Tibial nerve (tissue), 4 donors: ENCODE data around the gene SMAD2. TPM values are rescaled to one million over a fixed set of nuclear protein-coding genes. Genes with fewer than 3 reads are reported as not detected.

Experiments used
- DNase-seq, 2 donors: peaks; one replicate each; pipeline ENCODE4 v3.0.0-alpha.2; 2019; ENCODE audit warnings: low spot score in 2 of 2
- H3K27ac ChIP-seq, 4 donors: fragments of 200-600 bp; sonication (generic) in 3 of 4; one replicate each; pipeline ENCODE4 v1.5.1; 2017 to 2019; ENCODE audit warnings: mild to moderate bottlenecking in 1 of 4
- H3K27me3 ChIP-seq, 2 donors: fragments of 200-600 bp; sonication (generic) in 1 of 2; one replicate each; pipeline versions ENCODE4 v1.5.1 to v1.6.0; 2017 to 2019
- H3K36me3 ChIP-seq, 3 donors: fragments of 200-600 bp; sonication (generic); one replicate each; pipeline ENCODE4 v1.5.1; 2018 to 2019
- H3K4me1 ChIP-seq, 4 donors: fragments of 200-600 bp; sonication (generic) in 3 of 4; one replicate each; pipeline ENCODE4 v1.5.1; 2017 to 2019
- H3K4me3 ChIP-seq, 4 donors: fragments of 200-600 bp; sonication (generic) in 3 of 4; one replicate each; pipeline ENCODE4 v1.5.1; 2017 to 2019; ENCODE audit warnings: mild to moderate bottlenecking in 1 of 4, moderate library complexity in 1 of 4
- H3K9me3 ChIP-seq, 4 donors: fragments of 200-600 bp; sonication (generic) in 3 of 4; one replicate each; pipeline ENCODE4 v1.5.1; 2017 to 2019
- EP300 ChIP-seq, 2 donors: sonication (generic); formaldehyde crosslinking; IDR thresholded peaks; one replicate each; pipeline ENCODE4 v1.6.1; 2017; ENCODE audit warnings: antibody characterized with exemption in 2 of 2, mild to moderate bottlenecking in 1 of 2
- POLR2A ChIP-seq, 2 donors: fragments of 450-650 bp; IDR thresholded peaks; one replicate each; pipeline ENCODE4 v1.6.1; 2017; ENCODE audit warnings: antibody characterized with exemption in 2 of 2, mild to moderate bottlenecking in 2 of 2, moderate library complexity in 2 of 2
- WGBS, 2 donors: methylation state at CpG; one replicate each; pipeline ENCODE4 v1.1.5; 2018; 5-methylcytosine and 5-hydroxymethylcytosine counted together
- total RNA-seq, 4 donors: library from RNA; depleted of rRNA; stranded (reverse); fragments of >200 nt; gene quantifications; one replicate each; pipeline ENCODE4 v1.1.0, GENCODE V29; 2016
- TF ChIP-seq, protein P1 (sequence below), 5 experiments: fragments of 200-600 bp in 3 of 5; fragments of 450-650 bp in 2 of 5; sonication (generic) in 3 of 5; IDR thresholded peaks; one replicate each; pipeline ENCODE4 v1.5.1; 2016 to 2019; ENCODE audit warnings: antibody characterized with exemption in 5 of 5, mild to moderate bottlenecking in 3 of 5, moderate library complexity in 2 of 5

Gene SMAD2
- total RNA-seq, 4 donors from 2014 or later, result 34.8 to 54.5 (median 45.5) TPM

DNA sequence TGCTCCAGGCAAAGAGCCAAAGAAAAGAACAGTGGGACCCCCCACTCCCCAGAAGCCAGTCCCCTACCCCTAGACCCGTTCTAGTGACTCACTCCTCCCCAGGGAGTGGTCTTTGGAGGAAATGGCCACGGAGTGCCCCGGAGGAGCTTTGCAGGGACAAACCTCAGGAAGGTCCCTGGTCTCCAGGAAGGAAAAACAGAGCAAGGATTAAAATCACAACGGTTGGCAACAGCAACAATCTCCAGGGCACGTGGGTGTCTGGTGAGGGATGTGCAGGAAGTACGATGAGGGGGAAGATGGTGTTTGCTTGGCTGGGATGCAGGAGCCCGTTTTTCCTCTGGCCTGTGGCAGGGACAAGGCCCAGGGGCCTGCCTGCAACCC is 135.0 kb downstream of the SMAD2 start:
- H3K27me3 ChIP-seq, result no peaks in the 10 kb centered on the region
- H3K36me3 ChIP-seq, result no peaks in the 10 kb centered on the region
- 30 to 35% methylated on average over 7 of the region's 7 CpGs for WGBS, 2 donors
- H3K4me3 ChIP-seq, result no peak overlapping the region
- DNase-seq, result no peak
- H3K4me1 ChIP-seq, result peaks cover 0 to 11% (median 0%) of the 10 kb centered on the region in 4 donors
- H3K9me3 ChIP-seq, result no peaks in the 10 kb centered on the region
- TF ChIP-seq POLR2A (IDR thresholded peaks at IDR 0.05), result no peak
- TF ChIP-seq, protein P1, sequence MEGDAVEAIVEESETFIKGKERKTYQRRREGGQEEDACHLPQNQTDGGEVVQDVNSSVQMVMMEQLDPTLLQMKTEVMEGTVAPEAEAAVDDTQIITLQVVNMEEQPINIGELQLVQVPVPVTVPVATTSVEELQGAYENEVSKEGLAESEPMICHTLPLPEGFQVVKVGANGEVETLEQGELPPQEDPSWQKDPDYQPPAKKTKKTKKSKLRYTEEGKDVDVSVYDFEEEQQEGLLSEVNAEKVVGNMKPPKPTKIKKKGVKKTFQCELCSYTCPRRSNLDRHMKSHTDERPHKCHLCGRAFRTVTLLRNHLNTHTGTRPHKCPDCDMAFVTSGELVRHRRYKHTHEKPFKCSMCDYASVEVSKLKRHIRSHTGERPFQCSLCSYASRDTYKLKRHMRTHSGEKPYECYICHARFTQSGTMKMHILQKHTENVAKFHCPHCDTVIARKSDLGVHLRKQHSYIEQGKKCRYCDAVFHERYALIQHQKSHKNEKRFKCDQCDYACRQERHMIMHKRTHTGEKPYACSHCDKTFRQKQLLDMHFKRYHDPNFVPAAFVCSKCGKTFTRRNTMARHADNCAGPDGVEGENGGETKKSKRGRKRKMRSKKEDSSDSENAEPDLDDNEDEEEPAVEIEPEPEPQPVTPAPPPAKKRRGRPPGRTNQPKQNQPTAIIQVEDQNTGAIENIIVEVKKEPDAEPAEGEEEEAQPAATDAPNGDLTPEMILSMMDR (IDR thresholded peaks at IDR 0.05), result no peak
- no peak for TF ChIP-seq EP300 (IDR thresholded peaks at IDR 0.05)
- H3K27ac ChIP-seq, result no peak overlapping the region

DNA sequence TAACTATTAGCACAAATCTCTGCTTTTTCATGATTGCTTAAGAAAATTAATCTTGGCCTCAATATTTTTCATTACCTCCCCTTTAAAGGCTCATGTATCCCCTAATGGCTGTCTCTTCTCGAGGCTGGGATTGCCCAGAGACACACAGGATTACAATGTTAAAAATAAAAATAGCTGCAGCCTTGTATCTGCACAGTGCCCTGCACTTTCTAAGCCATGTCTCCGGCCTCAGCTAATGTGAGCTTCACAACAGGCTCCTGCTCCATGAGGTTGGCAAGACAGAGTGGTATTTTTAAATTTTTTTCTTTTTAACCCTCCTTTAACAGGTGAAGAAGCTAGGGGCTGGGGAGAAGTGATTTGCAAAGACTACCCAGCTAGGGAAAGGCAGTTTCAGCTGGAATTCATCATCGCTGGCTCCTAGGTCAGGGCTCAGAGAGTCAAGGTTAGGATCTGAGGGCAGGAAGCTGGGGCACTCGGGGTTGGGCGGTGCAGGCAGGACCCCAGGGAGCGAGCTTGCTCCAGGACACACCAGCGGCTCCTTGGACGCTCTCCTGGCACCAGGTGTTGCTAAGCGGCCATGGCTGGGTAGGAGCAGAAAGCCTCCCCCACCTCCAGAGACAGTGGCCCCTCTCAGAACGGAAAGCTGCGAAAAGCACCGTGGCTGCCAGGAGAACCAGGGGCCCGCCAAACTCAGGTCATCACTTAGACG is 135.6 kb downstream of the SMAD2 start:
- peaks cover 0 to 11% (median 0%) of the 10 kb centered on the region in 4 donors for H3K4me1 ChIP-seq
- no peaks in the 10 kb centered on the region for H3K9me3 ChIP-seq
- H3K27me3 ChIP-seq, result no peaks in the 10 kb centered on the region
- no peak overlapping the region for H3K4me3 ChIP-seq
- 26 to 38% methylated on average over 14 of the region's 14 CpGs for WGBS, 2 donors
- DNase-seq, result no peak
- H3K27ac ChIP-seq, result no peak overlapping the region
- TF ChIP-seq, protein P1 (IDR thresholded peaks at IDR 0.05), result no peak
- TF ChIP-seq EP300 (IDR thresholded peaks at IDR 0.05), result no peak
- no peak for TF ChIP-seq POLR2A (IDR thresholded peaks at IDR 0.05)
- H3K36me3 ChIP-seq, result no peaks in the 10 kb centered on the region

DNA sequence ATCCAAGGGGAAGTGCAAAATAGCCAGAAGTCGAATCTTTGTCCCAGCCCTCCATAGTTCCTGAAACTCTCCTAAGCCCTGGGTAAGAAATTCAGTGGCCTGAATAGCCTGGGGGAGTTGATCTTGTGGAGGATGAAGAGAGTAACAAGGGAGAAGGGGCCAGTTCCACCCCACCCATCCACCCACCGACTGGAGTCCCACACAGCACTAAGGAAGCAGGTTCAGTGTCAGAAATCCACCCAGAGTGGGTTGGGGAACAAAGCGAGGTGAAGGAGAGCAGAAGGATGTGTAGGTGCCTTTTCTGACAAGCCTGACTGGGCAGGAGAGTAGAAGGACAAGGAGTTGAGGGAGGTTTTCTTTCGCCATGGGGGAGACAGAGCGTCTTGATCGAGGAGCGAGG is 136.8 kb downstream of the SMAD2 start:
- H3K9me3 ChIP-seq, result no peaks in the 10 kb centered on the region
- TF ChIP-seq POLR2A (IDR thresholded peaks at IDR 0.05) (no peak), EP300 (IDR thresholded peaks at IDR 0.05) (no peak)
- TF ChIP-seq, protein P1 (IDR thresholded peaks at IDR 0.05), result no peak
- H3K27ac ChIP-seq, result no peak overlapping the region
- no peaks in the 10 kb centered on the region for H3K27me3 ChIP-seq
- peaks cover 0 to 11% (median 0%) of the 10 kb centered on the region in 4 donors for H3K4me1 ChIP-seq
- H3K36me3 ChIP-seq, result no peaks in the 10 kb centered on the region
- no peak for DNase-seq
- H3K4me3 ChIP-seq, result no peak overlapping the region
- WGBS, 2 donors, result 87 to 89% methylated on average over 7 of the region's 7 CpGs

DNA sequence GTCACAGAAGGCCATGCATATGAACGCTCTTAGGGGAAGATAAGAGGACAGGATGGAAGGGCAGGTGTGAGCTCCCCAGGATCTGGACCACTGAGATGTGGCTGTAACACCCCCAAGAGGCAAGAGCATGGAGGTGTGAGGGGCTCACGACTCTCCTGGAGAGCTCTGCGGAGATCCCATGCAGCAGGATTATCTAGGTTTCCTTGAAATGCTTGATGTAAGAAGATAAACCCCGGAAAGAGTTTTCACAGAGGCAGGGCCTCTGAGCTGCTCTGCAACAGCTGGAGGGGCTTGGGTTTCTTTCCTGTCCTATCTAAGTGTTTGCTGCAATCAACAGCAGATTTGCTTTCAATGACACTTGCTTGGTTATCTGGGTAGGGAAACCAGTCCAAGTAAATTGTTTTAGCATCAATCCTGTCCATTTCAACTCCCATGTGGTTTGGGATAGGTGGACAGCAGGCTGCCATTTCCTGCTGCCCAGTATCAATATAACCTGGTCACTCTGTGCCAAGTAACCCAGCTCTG is 138.9 kb downstream of the SMAD2 start:
- 77 to 85% methylated on average over 4 of the region's 4 CpGs for WGBS, 2 donors
- Histone ChIP-seq H3K4me3 (no peak overlapping the region), H3K4me1 (peaks cover 0 to 11% (median 0%) of the 10 kb centered on the region in 4 donors), H3K27ac (no peak overlapping the region), H3K9me3 (peaks cover 0 to 7% (median 0%) of the 10 kb centered on the region in 4 donors), H3K36me3 (no peaks in the 10 kb centered on the region), H3K27me3 (no peaks in the 10 kb centered on the region)
- TF ChIP-seq, protein P1 (IDR thresholded peaks at IDR 0.05), result no peak
- TF ChIP-seq EP300 (IDR thresholded peaks at IDR 0.05), result no peak
- no peak for TF ChIP-seq POLR2A (IDR thresholded peaks at IDR 0.05)
- no peak for DNase-seq

DNA sequence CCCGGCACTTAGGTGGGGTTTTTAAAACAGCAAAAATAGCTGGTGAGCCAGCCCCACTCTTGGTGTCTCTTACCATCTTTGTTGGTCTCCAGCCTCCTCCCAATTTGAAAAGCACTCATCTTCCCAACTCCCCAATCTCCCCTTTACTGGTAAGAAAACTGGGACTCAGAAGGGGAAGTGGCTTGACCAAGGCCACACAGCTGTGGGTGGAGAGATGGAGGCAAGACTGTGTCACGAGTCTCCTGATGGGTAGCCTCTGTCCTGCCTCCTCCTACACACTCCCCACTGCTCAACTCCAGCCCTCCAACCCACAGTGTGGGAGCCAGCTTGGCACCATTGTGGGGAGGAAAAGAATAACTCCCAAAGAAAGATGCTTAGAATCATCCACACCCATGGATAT is 140.4 kb downstream of the SMAD2 start:
- Histone ChIP-seq H3K27ac (no peak overlapping the region), H3K4me1 (peaks cover 0 to 4% (median 0%) of the 10 kb centered on the region in 4 donors), H3K36me3 (no peaks in the 10 kb centered on the region), H3K4me3 (no peak overlapping the region), H3K27me3 (no peaks in the 10 kb centered on the region), H3K9me3 (peaks cover 0 to 20% (median 0%) of the 10 kb centered on the region in 4 donors)
- TF ChIP-seq, protein P1 (IDR thresholded peaks at IDR 0.05), result no peak
- TF ChIP-seq EP300 (IDR thresholded peaks at IDR 0.05) (no peak), POLR2A (IDR thresholded peaks at IDR 0.05) (no peak)
- WGBS, 2 donors, result 68 to 77% methylated on average over 2 of the region's 2 CpGs
- no peak for DNase-seq
